ENCODE data around the gene ARSA. TPM values are rescaled to one million over a fixed set of nuclear protein-coding genes. Genes with fewer than 3 reads are reported as not detected.
A peak's percentile ranks its signal among the peaks of the same experiment; 100 is the strongest.
"Not testable (repeated sequence)": the region's sequence is repeated elsewhere in the genome, so short reads cannot be mapped to it uniquely, and the experiment has no call there.

ARSA gene
- total and polyA plus RNA-seq, 12 donors = 5.5 to 168 (median 67.5) TPM

DNA sequence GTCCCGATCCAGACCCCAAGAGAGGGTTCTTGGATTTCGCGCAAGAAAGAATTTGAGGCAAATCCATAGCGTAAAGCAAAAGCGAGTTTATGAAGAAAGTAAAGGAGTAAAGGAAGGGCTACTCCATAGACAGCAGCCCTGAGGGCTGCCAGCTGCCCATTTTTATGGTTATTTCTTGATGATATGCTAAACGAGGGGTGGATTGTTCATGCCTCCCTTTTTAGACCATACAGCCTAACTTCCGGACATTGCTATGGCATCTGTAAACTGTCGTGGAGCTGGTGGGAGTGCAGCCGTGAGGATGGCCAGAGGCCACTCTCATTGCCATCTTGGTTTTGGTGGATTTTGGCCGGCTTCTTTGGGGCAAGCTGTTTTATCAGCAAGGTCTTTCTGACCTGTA is 25.3 kb upstream of the ARSA start:
- WGBS, 4 donors = 77 to 84% (median 80%) methylated on average over 10 of the region's 10 CpGs

DNA sequence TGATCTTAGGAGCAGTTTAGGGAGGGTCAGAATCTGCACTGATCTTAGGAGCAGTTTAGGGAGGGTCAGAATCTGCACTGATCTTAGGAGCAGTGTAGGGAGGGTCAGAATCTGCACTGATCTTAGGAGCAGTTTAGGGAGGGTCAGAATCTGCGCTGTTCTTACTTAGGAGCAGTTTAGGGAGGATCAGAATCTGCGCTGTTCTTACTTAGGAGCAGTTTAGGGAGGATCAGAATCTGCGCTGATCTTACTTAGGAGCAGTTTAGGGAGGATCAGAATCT is 15.8 kb upstream of the ARSA start:
- WGBS, 4 donors = 54 to 80% (median 58%) methylated on average over 3 of the region's 3 CpGs
- H3K27me3 ChIP-seq = peaks cover 19% of the 10 kb centered on the region
- H3K36me3 ChIP-seq (replicated peaks in 1 of 2); intact Hi-C loops (cut with DNase I); H3K9me3 ChIP-seq (replicated peaks in 1 of 3); H3K4me1 ChIP-seq (replicated peaks in 1 of 2); H3K4me3 ChIP-seq; H3K27ac ChIP-seq: not testable (repeated sequence)
- peak in 1 of 7 donors; percentile 43 for DNase-seq

More for the DNA sequence above, 25.3 kb upstream of the ARSA start:
- intact Hi-C loops (cut with DNase I) = no loop called here
- no peaks in the 10 kb centered on the region for H3K9me3 ChIP-seq (replicated peaks in 1 of 3)
- no peak overlapping the region for H3K4me3 ChIP-seq
- peak in 1 of 7 donors; percentile 20 for DNase-seq
- no peak overlapping the region for H3K27ac ChIP-seq
- peaks cover 0 to 12% of the 10 kb centered on the region in 2 donors for H3K4me1 ChIP-seq (replicated peaks in 1 of 2)
- no peaks in the 10 kb centered on the region for H3K27me3 ChIP-seq
- H3K36me3 ChIP-seq (replicated peaks in 1 of 2) = no peaks in the 10 kb centered on the region
- TF ChIP-seq, protein P1, sequence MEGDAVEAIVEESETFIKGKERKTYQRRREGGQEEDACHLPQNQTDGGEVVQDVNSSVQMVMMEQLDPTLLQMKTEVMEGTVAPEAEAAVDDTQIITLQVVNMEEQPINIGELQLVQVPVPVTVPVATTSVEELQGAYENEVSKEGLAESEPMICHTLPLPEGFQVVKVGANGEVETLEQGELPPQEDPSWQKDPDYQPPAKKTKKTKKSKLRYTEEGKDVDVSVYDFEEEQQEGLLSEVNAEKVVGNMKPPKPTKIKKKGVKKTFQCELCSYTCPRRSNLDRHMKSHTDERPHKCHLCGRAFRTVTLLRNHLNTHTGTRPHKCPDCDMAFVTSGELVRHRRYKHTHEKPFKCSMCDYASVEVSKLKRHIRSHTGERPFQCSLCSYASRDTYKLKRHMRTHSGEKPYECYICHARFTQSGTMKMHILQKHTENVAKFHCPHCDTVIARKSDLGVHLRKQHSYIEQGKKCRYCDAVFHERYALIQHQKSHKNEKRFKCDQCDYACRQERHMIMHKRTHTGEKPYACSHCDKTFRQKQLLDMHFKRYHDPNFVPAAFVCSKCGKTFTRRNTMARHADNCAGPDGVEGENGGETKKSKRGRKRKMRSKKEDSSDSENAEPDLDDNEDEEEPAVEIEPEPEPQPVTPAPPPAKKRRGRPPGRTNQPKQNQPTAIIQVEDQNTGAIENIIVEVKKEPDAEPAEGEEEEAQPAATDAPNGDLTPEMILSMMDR (IDR thresholded peaks at IDR 0.05) = no peak
- no peak for TF ChIP-seq POLR2A (IDR thresholded peaks at IDR 0.05)

DNA sequence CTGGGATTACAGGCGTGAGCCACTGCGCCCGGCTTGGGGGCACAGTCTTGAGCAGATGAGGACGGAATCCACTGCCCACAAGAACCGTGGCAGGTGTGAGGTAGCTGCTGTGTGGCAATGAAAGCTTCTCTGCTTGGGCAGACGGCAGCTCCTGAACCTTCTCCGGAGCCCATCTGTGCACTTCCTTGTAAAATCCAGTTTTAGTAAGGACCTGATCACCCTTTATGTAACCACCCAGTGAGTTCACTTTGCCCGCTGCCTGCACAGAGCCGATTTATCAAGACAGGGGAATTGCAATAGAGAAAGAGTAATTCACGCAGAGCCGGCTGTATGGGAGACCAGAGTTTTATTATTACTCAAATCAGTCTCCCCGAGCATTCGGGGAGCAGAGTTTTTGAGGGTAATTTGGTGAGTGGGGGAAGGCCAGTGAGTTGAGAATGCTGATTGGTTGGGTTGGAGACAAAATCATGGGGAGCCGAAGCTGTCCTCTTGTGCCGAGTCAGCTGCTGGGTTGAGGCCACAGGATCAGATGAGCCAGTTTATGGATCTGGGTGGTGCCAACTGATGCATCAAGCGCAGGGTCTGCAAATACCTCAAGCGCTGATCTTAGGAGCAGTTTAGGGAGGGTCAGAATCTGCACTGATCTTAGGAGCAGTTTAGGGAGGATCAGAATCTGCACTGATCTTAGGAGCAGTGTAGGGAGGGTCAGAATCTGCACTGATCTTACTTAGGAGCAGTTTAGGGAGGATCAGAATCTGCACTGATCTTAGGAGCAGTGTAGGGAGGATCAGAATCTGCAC is 15.3 kb upstream of the ARSA start:
- H3K36me3 ChIP-seq (replicated peaks in 1 of 2); H3K9me3 ChIP-seq (replicated peaks in 1 of 3); H3K27ac ChIP-seq; H3K4me1 ChIP-seq (replicated peaks in 1 of 2); H3K4me3 ChIP-seq; intact Hi-C loops (cut with DNase I): not testable (repeated sequence)
- peak in 1 of 7 donors; percentile 28 for DNase-seq
- peaks cover 19% of the 10 kb centered on the region for H3K27me3 ChIP-seq
- 79 to 87% (median 83%) methylated on average over 14 to 17 of the region's 17 CpGs for WGBS, 4 donors

GRCh38 chr22:50641696-50642607 is 14.0 kb upstream of the ARSA start:
- Histone ChIP-seq H3K27ac (peak overlapping the region in 1 of 5 donors; percentile 58), H3K36me3 (replicated peaks in 1 of 2) (no peaks in the 10 kb centered on the region), H3K27me3 (peaks cover 19% of the 10 kb centered on the region), H3K9me3 (replicated peaks in 1 of 3) (no peaks in the 10 kb centered on the region), H3K4me3 (no peak overlapping the region), H3K4me1 (replicated peaks in 1 of 2) (peaks cover 0 to 7% of the 10 kb centered on the region in 2 donors)
- 26 to 47% (median 35%) methylated on average over 12 to 17 of the region's 17 CpGs for WGBS, 4 donors
- TF ChIP-seq POLR2A (IDR thresholded peaks at IDR 0.05) = no peak
- TF ChIP-seq, protein P1 (IDR thresholded peaks at IDR 0.05) = peak in 5 of 6 experiments; percentile 21 to 39 (median 35)
- peak in 2 of 7 donors; percentile 41 to 66 for DNase-seq
- intact Hi-C loops (cut with DNase I) = no loop called here
